ENCODE data around the gene ZNF562.

The ZNF562 gene

DNA sequence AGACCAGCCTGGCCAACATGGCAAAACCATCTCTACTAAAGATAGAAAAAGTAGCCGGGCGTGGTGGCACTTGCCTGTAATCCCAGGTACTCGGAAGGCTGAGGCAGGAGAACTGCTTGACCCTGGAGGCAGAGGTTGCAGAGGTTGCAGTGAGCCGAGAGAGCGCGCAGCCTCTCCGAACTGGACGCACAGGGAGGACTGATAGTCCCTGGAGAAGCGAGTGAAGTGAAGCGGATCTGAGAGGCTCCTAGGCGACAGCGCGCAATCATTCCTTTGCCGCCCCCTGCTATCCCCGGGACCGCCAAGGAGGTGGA lies 54.1 kb downstream of the ZNF562 start:
- H3K4me3 ChIP-seq (replicated peaks; ENCODE audit: low read depth, low read length) = peak overlapping the region; percentile 91
- TF ChIP-seq, protein P1, sequence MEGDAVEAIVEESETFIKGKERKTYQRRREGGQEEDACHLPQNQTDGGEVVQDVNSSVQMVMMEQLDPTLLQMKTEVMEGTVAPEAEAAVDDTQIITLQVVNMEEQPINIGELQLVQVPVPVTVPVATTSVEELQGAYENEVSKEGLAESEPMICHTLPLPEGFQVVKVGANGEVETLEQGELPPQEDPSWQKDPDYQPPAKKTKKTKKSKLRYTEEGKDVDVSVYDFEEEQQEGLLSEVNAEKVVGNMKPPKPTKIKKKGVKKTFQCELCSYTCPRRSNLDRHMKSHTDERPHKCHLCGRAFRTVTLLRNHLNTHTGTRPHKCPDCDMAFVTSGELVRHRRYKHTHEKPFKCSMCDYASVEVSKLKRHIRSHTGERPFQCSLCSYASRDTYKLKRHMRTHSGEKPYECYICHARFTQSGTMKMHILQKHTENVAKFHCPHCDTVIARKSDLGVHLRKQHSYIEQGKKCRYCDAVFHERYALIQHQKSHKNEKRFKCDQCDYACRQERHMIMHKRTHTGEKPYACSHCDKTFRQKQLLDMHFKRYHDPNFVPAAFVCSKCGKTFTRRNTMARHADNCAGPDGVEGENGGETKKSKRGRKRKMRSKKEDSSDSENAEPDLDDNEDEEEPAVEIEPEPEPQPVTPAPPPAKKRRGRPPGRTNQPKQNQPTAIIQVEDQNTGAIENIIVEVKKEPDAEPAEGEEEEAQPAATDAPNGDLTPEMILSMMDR (IDR thresholded peaks at IDR 0.05; ENCODE audit: low read depth, low read length, missing control alignments) = no peak

DNA sequence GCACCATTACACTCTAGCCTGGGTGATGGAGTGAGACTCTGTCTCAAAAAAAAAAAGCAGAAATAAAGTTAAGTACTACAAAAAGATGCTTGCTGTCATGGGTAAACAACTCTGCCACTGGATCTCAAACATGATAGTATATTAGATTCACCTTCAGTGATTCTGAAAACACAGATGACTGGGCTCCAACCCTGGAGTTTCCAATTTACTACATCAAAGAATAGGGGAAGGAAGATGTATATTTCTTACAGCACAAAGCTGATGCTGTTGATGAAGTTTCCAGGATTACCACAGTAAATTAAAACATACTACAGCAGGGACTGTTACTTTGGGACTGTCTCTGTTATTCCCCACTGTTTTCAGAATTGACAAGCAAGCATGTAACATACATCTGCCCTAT lies 59.1 kb downstream of the ZNF562 start:
- TF ChIP-seq, protein P1 (IDR thresholded peaks at IDR 0.05; ENCODE audit: low read depth, low read length, missing control alignments) = no peak
- H3K4me3 ChIP-seq (replicated peaks; ENCODE audit: low read depth, low read length) = no peak overlapping the region
- DNase-seq (ENCODE audit: extremely low read depth, low read depth) = no peak

More for the DNA sequence above, 54.1 kb downstream of the ZNF562 start:
- DNase-seq (ENCODE audit: extremely low read depth, low read depth) = no peak

DNA sequence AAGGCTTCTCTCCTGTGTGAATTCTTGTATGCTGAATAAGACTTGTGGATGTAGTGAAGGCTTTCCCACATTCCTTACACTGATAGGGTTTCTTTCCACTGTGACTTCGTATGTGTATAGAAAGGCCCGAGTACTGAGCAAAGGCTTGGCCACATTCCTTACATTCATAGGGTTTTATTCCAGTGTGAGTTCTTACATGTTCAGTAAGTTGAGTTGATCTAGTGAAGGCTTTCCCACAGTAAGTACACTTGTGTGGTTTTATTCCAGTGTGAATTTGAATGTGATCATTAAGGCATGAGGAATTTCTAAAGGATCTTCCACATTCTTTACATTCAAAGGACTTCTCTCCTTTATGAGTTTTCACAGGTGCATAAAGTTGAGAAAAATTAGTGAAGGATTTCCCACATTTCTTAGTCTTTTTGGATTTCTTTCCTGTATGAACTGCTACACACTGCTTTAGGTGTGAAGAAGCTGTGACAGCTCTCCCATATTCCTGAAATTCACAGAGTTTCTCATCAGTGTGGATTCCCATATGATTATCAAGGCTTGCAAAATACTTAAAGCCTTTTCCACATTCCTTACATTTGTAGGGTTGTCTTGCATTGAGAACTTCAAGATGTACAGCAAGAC lies 64.3 kb downstream of the ZNF562 start:
- no peak overlapping the region for H3K4me3 ChIP-seq (replicated peaks; ENCODE audit: low read depth, low read length)
- TF ChIP-seq, protein P1 (IDR thresholded peaks at IDR 0.05; ENCODE audit: low read depth, low read length, missing control alignments) = no peak
- no peak for DNase-seq (ENCODE audit: extremely low read depth, low read depth)

DNA sequence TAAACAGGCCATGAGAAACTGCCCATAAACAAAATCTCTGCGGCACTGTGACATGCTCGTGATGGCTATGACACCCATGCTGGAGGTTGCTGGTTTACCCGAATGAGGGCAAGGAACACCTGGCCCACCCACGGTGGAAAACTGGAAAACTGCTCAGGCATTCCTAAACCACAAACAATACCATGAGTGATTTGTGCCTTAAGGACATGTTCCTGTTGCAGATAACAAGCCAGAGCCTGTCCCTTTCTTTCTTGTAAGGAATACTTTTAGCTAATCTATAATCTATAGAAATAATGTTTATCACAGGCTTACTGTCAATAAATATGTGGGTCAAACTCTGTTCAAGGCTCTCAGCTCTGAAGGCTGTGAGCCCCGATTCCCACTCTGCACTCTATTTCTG lies 66.0 kb downstream of the ZNF562 start:
- TF ChIP-seq, protein P1 (IDR thresholded peaks at IDR 0.05; ENCODE audit: low read depth, low read length, missing control alignments) = no peak
- DNase-seq (ENCODE audit: extremely low read depth, low read depth) = no peak
- no peak overlapping the region for H3K4me3 ChIP-seq (replicated peaks; ENCODE audit: low read depth, low read length)

DNA sequence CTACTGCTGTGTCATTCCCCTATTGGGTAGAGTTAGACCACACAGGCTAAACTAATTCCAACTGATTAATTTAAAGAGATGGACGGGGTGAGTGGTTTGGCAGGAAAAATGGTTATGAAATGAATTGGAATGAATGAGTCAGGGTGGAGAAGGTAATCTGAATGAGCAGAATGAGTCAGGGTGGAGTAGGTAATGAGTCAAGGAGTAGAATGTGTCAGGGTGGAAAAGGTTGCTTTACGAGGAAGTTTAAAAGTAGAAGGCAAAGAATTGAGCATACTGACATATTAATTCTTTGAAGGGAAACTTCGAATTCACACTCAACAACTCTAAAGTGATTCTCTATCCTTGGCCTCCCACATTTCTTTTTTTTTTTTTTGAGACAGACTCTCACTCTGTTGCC lies 77.9 kb downstream of the ZNF562 start:
- DNase-seq (ENCODE audit: extremely low read depth, low read depth) = peak; percentile 27
- TF ChIP-seq, protein P1 (IDR thresholded peaks at IDR 0.05; ENCODE audit: low read depth, low read length, missing control alignments) = no peak
- no peak overlapping the region for H3K4me3 ChIP-seq (replicated peaks; ENCODE audit: low read depth, low read length)

All from HFF-Myc (cell line).